Measurements from ENCODE around the gene KCNJ1.

GRCh38 chr11:128891913-128892398 is 24.9 kb upstream of the KCNJ1 start:
- TF ChIP-seq CTCF (IDR thresholded peaks at IDR 0.05) (no peak), POLR2A (IDR thresholded peaks at IDR 0.05) (no peak)
